Activated CD8-positive, alpha-beta memory T cell treated with anti-CD3 and anti-CD28 coated beads for 36 hours (primary cell): ENCODE data around the gene DIAPH2. TPM values are rescaled to one million over a fixed set of nuclear protein-coding genes. Genes with fewer than 3 reads are reported as not detected.

ENCODE experiments used
- CTCF ChIA-PET: fragments of 350-600 bp; sonication (Branson Sonifier 250); formaldehyde crosslinking; loops from one replicate; lab custom pipeline; 2021; ENCODE audit warnings: antibody characterized with exemption; lab: Charles Lee
- POLR2A ChIA-PET: fragments of 350-600 bp; sonication (Branson Sonifier 250); formaldehyde crosslinking; loops from one replicate; lab custom pipeline; 2021; ENCODE audit warnings: antibody characterized with exemption; lab: Charles Lee
- total RNA-seq, 2 experiments: library from RNA; stranded (reverse); gene quantifications; one replicate each; pipeline ENCODE4 v1.2.3, GENCODE V29; 2021

DIAPH2 gene
- total RNA-seq, 2 experiments from 2014 or later = 6.1 to 6.6 TPM

- ChIA-PET POLR2A (no interaction called here), CTCF (no interaction called here)
Measured at GRCh38 chrX:96907516-96908272, 223.1 kb downstream of the DIAPH2 start.

- POLR2A ChIA-PET = no interaction called here
- CTCF ChIA-PET = no interaction called here
Measured at GRCh38 chrX:96909291-96909690, 224.6 kb downstream of the DIAPH2 start.

GRCh38 chrX:96918864-96919263 lies 234.2 kb downstream of the DIAPH2 start:
- CTCF ChIA-PET = no interaction called here
- POLR2A ChIA-PET = no interaction called here

GRCh38 chrX:96919672-96920071 lies 235.0 kb downstream of the DIAPH2 start:
- ChIA-PET CTCF (no interaction called here), POLR2A (no interaction called here)

- POLR2A ChIA-PET = no interaction called here
- CTCF ChIA-PET = no interaction called here
Measured at GRCh38 chrX:96924581-96924980, 239.9 kb downstream of the DIAPH2 start.

GRCh38 chrX:96929036-96929435 lies 244.4 kb downstream of the DIAPH2 start:
- POLR2A ChIA-PET = no interaction called here
- CTCF ChIA-PET = no interaction called here

- ChIA-PET CTCF (no interaction called here), POLR2A (no interaction called here)
Measured at GRCh38 chrX:96957718-96958117, 273.1 kb downstream of the DIAPH2 start.

GRCh38 chrX:96971812-96972211 lies 287.2 kb downstream of the DIAPH2 start:
- ChIA-PET CTCF (no interaction called here), POLR2A (no interaction called here)

- ChIA-PET POLR2A (no interaction called here), CTCF (no interaction called here)
Measured at GRCh38 chrX:96978906-96979305, 294.3 kb downstream of the DIAPH2 start.

GRCh38 chrX:96979766-96980165 lies 295.1 kb downstream of the DIAPH2 start:
- POLR2A ChIA-PET = no interaction called here

GRCh38 chrX:96982161-96982560 lies 297.5 kb downstream of the DIAPH2 start:
- POLR2A ChIA-PET = no interaction called here
- CTCF ChIA-PET = no interaction called here

More at GRCh38 chrX:96979766-96980165, 295.1 kb downstream of the DIAPH2 start:
- CTCF ChIA-PET = no interaction called here

GRCh38 chrX:96984538-96984937 lies 299.9 kb downstream of the DIAPH2 start:
- ChIA-PET CTCF (no interaction called here), POLR2A (no interaction called here)

- CTCF ChIA-PET = no interaction called here
- POLR2A ChIA-PET = no interaction called here
Measured at GRCh38 chrX:96985046-96985445, 300.4 kb downstream of the DIAPH2 start.

GRCh38 chrX:96987228-96987627 lies 302.6 kb downstream of the DIAPH2 start:
- POLR2A ChIA-PET = no interaction called here
- CTCF ChIA-PET = no interaction called here

- ChIA-PET POLR2A (no interaction called here), CTCF (no interaction called here)
Measured at GRCh38 chrX:96989830-96990571, 305.4 kb downstream of the DIAPH2 start.

- ChIA-PET CTCF (no interaction called here), POLR2A (no interaction called here)
Measured at GRCh38 chrX:96994093-96994492, 309.5 kb downstream of the DIAPH2 start.

- ChIA-PET POLR2A (no interaction called here), CTCF (no interaction called here)
Measured at GRCh38 chrX:96997196-96997595, 312.6 kb downstream of the DIAPH2 start.

GRCh38 chrX:97000682-97001368 lies 316.2 kb downstream of the DIAPH2 start:
- CTCF ChIA-PET = no interaction called here
- POLR2A ChIA-PET = no interaction called here

- ChIA-PET CTCF (interaction anchor here (0.6 to 0.7 kb wide), 2 partner anchors 735 to 1484 kb away, joined by 3 to 4 read pairs; no protein-coding TSS in a partner anchor), POLR2A (no interaction called here)
Measured at GRCh38 chrX:97006167-97006566, 321.5 kb downstream of the DIAPH2 start.

GRCh38 chrX:97009391-97009790 lies 324.7 kb downstream of the DIAPH2 start:
- CTCF ChIA-PET = no interaction called here
- POLR2A ChIA-PET = no interaction called here
